GM23338 (cell line): ENCODE data around the gene PAM. TPM values are rescaled to one million over a fixed set of nuclear protein-coding genes. Genes with fewer than 3 reads are reported as not detected.

Experiments
- ATAC-seq: fragments of 200-7000 bp; cut with Tn5 transposase; 3 replicates; pipeline ENCODE4 v1.9.1; 2020
- DNase-seq: peaks from one replicate; pipeline ENCODE4 v3.0.0-alpha.2; 2015; ENCODE audit warnings: low spot score
- H2AFZ ChIP-seq: fragments of 200-600 bp; sonication (generic); 2 replicates; pipeline ENCODE4 v1.8.0; 2016; ENCODE audit warnings: antibody characterized with exemption, mild to moderate bottlenecking, moderate library complexity
- H3F3A ChIP-seq: fragments of 200-600 bp; sonication (generic); replicated peaks from 2 replicates; pipeline ENCODE4 v1.8.0; 2017; ENCODE audit warnings: antibody characterized with exemption, mixed run types, low read depth
- H3K27ac ChIP-seq: fragments of 200-600 bp; sonication (generic); 2 replicates; pipeline ENCODE4 v1.6.1; 2016; ENCODE audit warnings: low read depth
- H3K27me3 ChIP-seq: fragments of 200-600 bp; sonication (generic); 2 replicates; pipeline ENCODE4 v1.8.0; 2016; ENCODE audit warnings: mild to moderate bottlenecking, mixed run types, moderate library complexity; ENCODE audit not compliant: insufficient read depth
- H3K36me3 ChIP-seq: fragments of 200-600 bp; sonication (generic); 2 replicates; pipeline ENCODE4 v1.8.0; 2016; ENCODE audit warnings: mild to moderate bottlenecking; ENCODE audit not compliant: insufficient read depth
- H3K4me1 ChIP-seq: fragments of 200-600 bp; sonication (generic); 2 replicates; pipeline ENCODE4 v1.8.0; 2016; ENCODE audit warnings: mild to moderate bottlenecking, moderate library complexity; ENCODE audit not compliant: insufficient read depth
- H3K4me2 ChIP-seq: fragments of 200-600 bp; sonication (generic); 2 replicates; pipeline ENCODE4 v1.7.1; 2017; ENCODE audit warnings: mixed run types
- H3K4me3 ChIP-seq: fragments of 200-600 bp; sonication (generic); 2 replicates; pipeline ENCODE4 v1.6.1; 2016; ENCODE audit warnings: mixed run types
- H3K79me2 ChIP-seq: fragments of 200-600 bp; sonication (generic); replicated peaks from 2 replicates; pipeline ENCODE4 v1.8.0; 2017; ENCODE audit warnings: mild to moderate bottlenecking; ENCODE audit not compliant: insufficient read depth
- H3K9me2 ChIP-seq: fragments of 200-600 bp; sonication (generic); 2 replicates; pipeline ENCODE4 v1.8.0; 2017; ENCODE audit not compliant: insufficient read depth
- H4K20me1 ChIP-seq: fragments of 200-600 bp; sonication (generic); replicated peaks from 2 replicates; pipeline ENCODE4 v1.8.0; 2017; ENCODE audit warnings: mild to moderate bottlenecking; ENCODE audit not compliant: insufficient read depth
- H3K27ac Mint-ChIP-seq: 2 replicates; pipeline ENCODE4 v1.8.0; 2020; ENCODE audit warnings: inconsistent platforms, mild to moderate bottlenecking, moderate library complexity, mixed read lengths
- H3K27me3 Mint-ChIP-seq: 3 replicates; pipeline ENCODE4 v1.8.0; 2022; ENCODE audit warnings: low read depth, mild to moderate bottlenecking, moderate library complexity, mixed read lengths, inconsistent platforms; ENCODE audit not compliant: insufficient read depth, poor library complexity
- H3K36me3 Mint-ChIP-seq: 3 replicates; pipeline ENCODE4 v1.8.0; 2021; ENCODE audit warnings: low read depth, mild to moderate bottlenecking, inconsistent platforms, moderate library complexity, mixed read lengths
- H3K4me1 Mint-ChIP-seq: 3 replicates; pipeline ENCODE4 v1.8.0; 2020; ENCODE audit warnings: mild to moderate bottlenecking, inconsistent platforms, mixed read lengths
- H3K4me3 Mint-ChIP-seq: 3 replicates; pipeline ENCODE4 v1.8.0; 2021; ENCODE audit warnings: moderate library complexity, mild to moderate bottlenecking, inconsistent platforms, mixed read lengths
- H3K9me3 Mint-ChIP-seq: 3 replicates; pipeline ENCODE4 v1.8.0; 2020; ENCODE audit warnings: moderate library complexity, mild to moderate bottlenecking, inconsistent platforms, mixed read lengths
- CREB1 ChIP-seq: fragments of 250-450 bp; sonication (Bioruptor Pico); IDR thresholded peaks from 2 replicates; pipeline ENCODE4 v1.5.0; 2020; ENCODE audit warnings: low read depth, mild to moderate bottlenecking, moderate library complexity
- EZH2 ChIP-seq: fragments of 200-600 bp; sonication (generic); IDR thresholded peaks from one replicate; pipeline ENCODE4 v1.8.0; 2017; ENCODE audit warnings: antibody characterized with exemption, mild to moderate bottlenecking, low read depth; ENCODE audit not compliant: unreplicated experiment
- EZH2phosphoT487 ChIP-seq: fragments of 200-600 bp; sonication (generic); IDR thresholded peaks from one replicate; pipeline ENCODE4 v1.8.1; 2018; ENCODE audit warnings: antibody characterized with exemption; ENCODE audit not compliant: unreplicated experiment
- JUNB ChIP-seq: IDR thresholded peaks from one replicate; pipeline ENCODE4 v1.6.1; 2016; ENCODE audit warnings: antibody characterized with exemption; ENCODE audit not compliant: unreplicated experiment
- NANOG ChIP-seq: IDR thresholded peaks from 2 replicates; pipeline ENCODE4 v1.6.1; 2016; ENCODE audit warnings: antibody characterized with exemption, borderline replicate concordance
- POLR2AphosphoS5 ChIP-seq: IDR thresholded peaks from 2 replicates; pipeline ENCODE4 v1.6.1; 2016; ENCODE audit warnings: antibody characterized with exemption, low read depth
- STAT1 ChIP-seq: IDR thresholded peaks from one replicate; pipeline ENCODE4 v1.6.1; 2016; ENCODE audit warnings: antibody characterized with exemption; ENCODE audit not compliant: unreplicated experiment
- ZNF114 ChIP-seq: fragments of 250-450 bp; sonication (Bioruptor Pico); IDR thresholded peaks from 2 replicates; pipeline ENCODE4 v1.5.0; 2020; ENCODE audit warnings: mild to moderate bottlenecking, moderate library complexity
- ZNF331 ChIP-seq: fragments of 250-450 bp; sonication (Bioruptor Pico); IDR thresholded peaks from 2 replicates; pipeline ENCODE4 v1.5.0; 2020; ENCODE audit warnings: low read depth, mild to moderate bottlenecking, moderate library complexity
- polyA plus RNA-seq: library from polyadenylated mRNA; unstranded; fragments of >200 nt; fragmentation: Nextera tagmentation; extraction: Ambion mirVana; gene quantifications from 2 replicates; pipeline ENCODE4 v1.2.1, GENCODE V29; 2016
- total RNA-seq: library from RNA; depleted of rRNA; stranded (reverse); fragments of >200 nt; shearing (Covaris generic); gene quantifications from 2 replicates; pipeline ENCODE4 v1.2.3, GENCODE V29; 2014
- TF ChIP-seq, protein P1 (sequence below): IDR thresholded peaks from one replicate; pipeline ENCODE4 v1.6.1; 2018; ENCODE audit warnings: antibody characterized with exemption; ENCODE audit not compliant: unreplicated experiment
- TF ChIP-seq, protein P2 (sequence below): IDR thresholded peaks from 2 replicates; pipeline ENCODE4 v1.6.1; 2016; ENCODE audit warnings: antibody characterized with exemption
- TF ChIP-seq, protein P3 (sequence below): fragments of 250-450 bp; sonication (Bioruptor Pico); IDR thresholded peaks from 2 replicates; pipeline ENCODE4 v1.5.0; 2020; ENCODE audit warnings: mild to moderate bottlenecking, moderate library complexity
- TF ChIP-seq, protein P4 (sequence below), 2 experiments: fragments of 200-600 bp in 1 of 2; sonication (generic) in 1 of 2; conservative IDR thresholded peaks; 2 replicates each; pipeline versions ENCODE4 v1.5.1 to v1.6.1; 2016 to 2017; ENCODE audit warnings: antibody characterized with exemption in 2 of 2, low read depth in 2 of 2, mild to moderate bottlenecking in 2 of 2, moderate library complexity in 1 of 2

PAM gene
- total and polyA plus RNA-seq, 2 experiments from 2014 or later, result 33.9 to 79.4 TPM

DNA sequence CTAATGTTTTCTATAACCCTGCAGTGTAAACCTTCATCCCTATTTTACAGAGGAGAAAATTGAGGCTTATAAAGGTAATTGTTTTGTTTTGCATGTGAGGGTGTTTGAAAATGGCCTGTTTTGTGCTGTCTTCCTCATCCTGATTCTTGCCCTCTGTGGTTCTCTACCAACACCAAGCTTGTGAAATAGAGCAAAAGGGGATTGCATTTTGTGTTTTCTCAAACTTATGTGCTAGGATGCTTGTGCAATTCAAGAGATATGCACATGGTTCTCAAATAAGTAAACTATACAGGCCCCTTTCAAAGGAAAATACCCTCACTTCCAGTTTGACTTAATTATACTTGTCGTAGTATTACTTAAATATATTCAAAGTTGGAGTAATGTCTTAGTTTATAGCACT, 17.2 kb downstream of the PAM start:
- no peak overlapping the region for H3K4me2 ChIP-seq

More for the DNA sequence above, 17.2 kb downstream of the PAM start:
- peak overlapping the region; percentile 12; the same call in 1 of the 2 replicates for H3K27ac Mint-ChIP-seq
- peaks cover 3% of the 10 kb centered on the region; the same call in 1 of the 3 replicates for H3K9me3 Mint-ChIP-seq
- Histone ChIP-seq H3K9me2 (no peaks in the 10 kb centered on the region), H3K27ac (no peak overlapping the region), H3K27me3 (no peaks in the 10 kb centered on the region), H3K4me3 (no peak overlapping the region), H4K20me1 (no peaks in the 10 kb centered on the region), H2AFZ (no peak overlapping the region), H3F3A (no peaks in the 10 kb centered on the region), H3K36me3 (no peaks in the 10 kb centered on the region), H3K79me2 (peaks cover 91% of the 10 kb centered on the region), H3K4me1 (peaks cover 33% of the 10 kb centered on the region)
- no peaks in the 10 kb centered on the region for H3K36me3 Mint-ChIP-seq
- H3K4me3 Mint-ChIP-seq, result no peak overlapping the region
- peaks cover 2% of the 10 kb centered on the region for H3K4me1 Mint-ChIP-seq
- no peak for ATAC-seq
- TF ChIP-seq JUNB, result no peak
- no peak for TF ChIP-seq ZNF331 (CRISPR knock-in tag)
- TF ChIP-seq CREB1, result no peak
- TF ChIP-seq POLR2AphosphoS5, result no peak
- TF ChIP-seq, protein P1, sequence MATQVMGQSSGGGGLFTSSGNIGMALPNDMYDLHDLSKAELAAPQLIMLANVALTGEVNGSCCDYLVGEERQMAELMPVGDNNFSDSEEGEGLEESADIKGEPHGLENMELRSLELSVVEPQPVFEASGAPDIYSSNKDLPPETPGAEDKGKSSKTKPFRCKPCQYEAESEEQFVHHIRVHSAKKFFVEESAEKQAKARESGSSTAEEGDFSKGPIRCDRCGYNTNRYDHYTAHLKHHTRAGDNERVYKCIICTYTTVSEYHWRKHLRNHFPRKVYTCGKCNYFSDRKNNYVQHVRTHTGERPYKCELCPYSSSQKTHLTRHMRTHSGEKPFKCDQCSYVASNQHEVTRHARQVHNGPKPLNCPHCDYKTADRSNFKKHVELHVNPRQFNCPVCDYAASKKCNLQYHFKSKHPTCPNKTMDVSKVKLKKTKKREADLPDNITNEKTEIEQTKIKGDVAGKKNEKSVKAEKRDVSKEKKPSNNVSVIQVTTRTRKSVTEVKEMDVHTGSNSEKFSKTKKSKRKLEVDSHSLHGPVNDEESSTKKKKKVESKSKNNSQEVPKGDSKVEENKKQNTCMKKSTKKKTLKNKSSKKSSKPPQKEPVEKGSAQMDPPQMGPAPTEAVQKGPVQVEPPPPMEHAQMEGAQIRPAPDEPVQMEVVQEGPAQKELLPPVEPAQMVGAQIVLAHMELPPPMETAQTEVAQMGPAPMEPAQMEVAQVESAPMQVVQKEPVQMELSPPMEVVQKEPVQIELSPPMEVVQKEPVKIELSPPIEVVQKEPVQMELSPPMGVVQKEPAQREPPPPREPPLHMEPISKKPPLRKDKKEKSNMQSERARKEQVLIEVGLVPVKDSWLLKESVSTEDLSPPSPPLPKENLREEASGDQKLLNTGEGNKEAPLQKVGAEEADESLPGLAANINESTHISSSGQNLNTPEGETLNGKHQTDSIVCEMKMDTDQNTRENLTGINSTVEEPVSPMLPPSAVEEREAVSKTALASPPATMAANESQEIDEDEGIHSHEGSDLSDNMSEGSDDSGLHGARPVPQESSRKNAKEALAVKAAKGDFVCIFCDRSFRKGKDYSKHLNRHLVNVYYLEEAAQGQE, result no peak
- TF ChIP-seq, protein P2, sequence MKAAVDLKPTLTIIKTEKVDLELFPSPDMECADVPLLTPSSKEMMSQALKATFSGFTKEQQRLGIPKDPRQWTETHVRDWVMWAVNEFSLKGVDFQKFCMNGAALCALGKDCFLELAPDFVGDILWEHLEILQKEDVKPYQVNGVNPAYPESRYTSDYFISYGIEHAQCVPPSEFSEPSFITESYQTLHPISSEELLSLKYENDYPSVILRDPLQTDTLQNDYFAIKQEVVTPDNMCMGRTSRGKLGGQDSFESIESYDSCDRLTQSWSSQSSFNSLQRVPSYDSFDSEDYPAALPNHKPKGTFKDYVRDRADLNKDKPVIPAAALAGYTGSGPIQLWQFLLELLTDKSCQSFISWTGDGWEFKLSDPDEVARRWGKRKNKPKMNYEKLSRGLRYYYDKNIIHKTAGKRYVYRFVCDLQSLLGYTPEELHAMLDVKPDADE, result no peak
- TF ChIP-seq, protein P3, sequence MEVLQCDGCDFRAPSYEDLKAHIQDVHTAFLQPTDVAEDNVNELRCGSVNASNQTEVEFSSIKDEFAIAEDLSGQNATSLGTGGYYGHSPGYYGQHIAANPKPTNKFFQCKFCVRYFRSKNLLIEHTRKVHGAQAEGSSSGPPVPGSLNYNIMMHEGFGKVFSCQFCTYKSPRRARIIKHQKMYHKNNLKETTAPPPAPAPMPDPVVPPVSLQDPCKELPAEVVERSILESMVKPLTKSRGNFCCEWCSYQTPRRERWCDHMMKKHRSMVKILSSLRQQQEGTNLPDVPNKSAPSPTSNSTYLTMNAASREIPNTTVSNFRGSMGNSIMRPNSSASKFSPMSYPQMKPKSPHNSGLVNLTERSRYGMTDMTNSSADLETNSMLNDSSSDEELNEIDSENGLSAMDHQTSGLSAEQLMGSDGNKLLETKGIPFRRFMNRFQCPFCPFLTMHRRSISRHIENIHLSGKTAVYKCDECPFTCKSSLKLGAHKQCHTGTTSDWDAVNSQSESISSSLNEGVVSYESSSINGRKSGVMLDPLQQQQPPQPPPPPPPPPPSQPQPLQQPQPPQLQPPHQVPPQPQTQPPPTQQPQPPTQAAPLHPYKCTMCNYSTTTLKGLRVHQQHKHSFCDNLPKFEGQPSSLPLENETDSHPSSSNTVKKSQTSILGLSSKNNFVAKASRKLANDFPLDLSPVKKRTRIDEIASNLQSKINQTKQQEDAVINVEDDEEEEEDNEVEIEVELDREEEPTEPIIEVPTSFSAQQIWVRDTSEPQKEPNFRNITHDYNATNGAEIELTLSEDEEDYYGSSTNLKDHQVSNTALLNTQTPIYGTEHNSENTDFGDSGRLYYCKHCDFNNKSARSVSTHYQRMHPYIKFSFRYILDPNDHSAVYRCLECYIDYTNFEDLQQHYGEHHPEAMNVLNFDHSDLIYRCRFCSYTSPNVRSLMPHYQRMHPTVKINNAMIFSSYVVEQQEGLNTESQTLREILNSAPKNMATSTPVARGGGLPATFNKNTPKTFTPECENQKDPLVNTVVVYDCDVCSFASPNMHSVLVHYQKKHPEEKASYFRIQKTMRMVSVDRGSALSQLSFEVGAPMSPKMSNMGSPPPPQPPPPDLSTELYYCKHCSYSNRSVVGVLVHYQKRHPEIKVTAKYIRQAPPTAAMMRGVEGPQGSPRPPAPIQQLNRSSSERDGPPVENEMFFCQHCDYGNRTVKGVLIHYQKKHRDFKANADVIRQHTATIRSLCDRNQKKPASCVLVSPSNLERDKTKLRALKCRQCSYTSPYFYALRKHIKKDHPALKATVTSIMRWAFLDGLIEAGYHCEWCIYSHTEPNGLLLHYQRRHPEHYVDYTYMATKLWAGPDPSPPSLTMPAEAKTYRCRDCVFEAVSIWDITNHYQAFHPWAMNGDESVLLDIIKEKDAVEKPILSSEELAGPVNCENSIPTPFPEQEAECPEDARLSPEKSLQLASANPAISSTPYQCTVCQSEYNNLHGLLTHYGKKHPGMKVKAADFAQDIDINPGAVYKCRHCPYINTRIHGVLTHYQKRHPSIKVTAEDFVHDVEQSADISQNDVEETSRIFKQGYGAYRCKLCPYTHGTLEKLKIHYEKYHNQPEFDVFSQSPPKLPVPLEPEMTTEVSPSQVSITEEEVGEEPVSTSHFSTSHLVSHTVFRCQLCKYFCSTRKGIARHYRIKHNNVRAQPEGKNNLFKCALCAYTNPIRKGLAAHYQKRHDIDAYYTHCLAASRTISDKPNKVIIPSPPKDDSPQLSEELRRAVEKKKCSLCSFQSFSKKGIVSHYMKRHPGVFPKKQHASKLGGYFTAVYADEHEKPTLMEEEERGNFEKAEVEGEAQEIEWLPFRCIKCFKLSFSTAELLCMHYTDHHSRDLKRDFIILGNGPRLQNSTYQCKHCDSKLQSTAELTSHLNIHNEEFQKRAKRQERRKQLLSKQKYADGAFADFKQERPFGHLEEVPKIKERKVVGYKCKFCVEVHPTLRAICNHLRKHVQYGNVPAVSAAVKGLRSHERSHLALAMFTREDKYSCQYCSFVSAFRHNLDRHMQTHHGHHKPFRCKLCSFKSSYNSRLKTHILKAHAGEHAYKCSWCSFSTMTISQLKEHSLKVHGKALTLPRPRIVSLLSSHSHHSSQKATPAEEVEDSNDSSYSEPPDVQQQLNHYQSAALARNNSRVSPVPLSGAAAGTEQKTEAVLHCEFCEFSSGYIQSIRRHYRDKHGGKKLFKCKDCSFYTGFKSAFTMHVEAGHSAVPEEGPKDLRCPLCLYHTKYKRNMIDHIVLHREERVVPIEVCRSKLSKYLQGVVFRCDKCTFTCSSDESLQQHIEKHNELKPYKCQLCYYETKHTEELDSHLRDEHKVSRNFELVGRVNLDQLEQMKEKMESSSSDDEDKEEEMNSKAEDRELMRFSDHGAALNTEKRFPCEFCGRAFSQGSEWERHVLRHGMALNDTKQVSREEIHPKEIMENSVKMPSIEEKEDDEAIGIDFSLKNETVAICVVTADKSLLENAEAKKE, result no peak
- TF ChIP-seq, protein P4, sequence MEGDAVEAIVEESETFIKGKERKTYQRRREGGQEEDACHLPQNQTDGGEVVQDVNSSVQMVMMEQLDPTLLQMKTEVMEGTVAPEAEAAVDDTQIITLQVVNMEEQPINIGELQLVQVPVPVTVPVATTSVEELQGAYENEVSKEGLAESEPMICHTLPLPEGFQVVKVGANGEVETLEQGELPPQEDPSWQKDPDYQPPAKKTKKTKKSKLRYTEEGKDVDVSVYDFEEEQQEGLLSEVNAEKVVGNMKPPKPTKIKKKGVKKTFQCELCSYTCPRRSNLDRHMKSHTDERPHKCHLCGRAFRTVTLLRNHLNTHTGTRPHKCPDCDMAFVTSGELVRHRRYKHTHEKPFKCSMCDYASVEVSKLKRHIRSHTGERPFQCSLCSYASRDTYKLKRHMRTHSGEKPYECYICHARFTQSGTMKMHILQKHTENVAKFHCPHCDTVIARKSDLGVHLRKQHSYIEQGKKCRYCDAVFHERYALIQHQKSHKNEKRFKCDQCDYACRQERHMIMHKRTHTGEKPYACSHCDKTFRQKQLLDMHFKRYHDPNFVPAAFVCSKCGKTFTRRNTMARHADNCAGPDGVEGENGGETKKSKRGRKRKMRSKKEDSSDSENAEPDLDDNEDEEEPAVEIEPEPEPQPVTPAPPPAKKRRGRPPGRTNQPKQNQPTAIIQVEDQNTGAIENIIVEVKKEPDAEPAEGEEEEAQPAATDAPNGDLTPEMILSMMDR (conservative IDR thresholded peaks at IDR 0.05; ENCODE audit: low read depth in 2 of 2), result no peak
- TF ChIP-seq EZH2phosphoT487, result no peak
- TF ChIP-seq ZNF114 (CRISPR knock-in tag), result no peak
- TF ChIP-seq STAT1, result no peak
- TF ChIP-seq EZH2, result no peak
- TF ChIP-seq NANOG, result no peak
- H3K27me3 Mint-ChIP-seq, result no peaks in the 10 kb centered on the region
- DNase-seq, result no peak
